NCI-H510A treated with DMSO at 0.1 percent for 48 hours (cell line): Measurements from ENCODE around the gene RPL3.

Experiments used
- DNase-seq: peaks from one replicate; lab custom pipeline; 2025; lab: John Stamatoyannopoulos, UW

RPL3 gene

GRCh38 chr22:39317084-39317774 is 2.2 kb downstream of the RPL3 start:
- DNase-seq: no peak

- DNase-seq: peak; percentile 50
Measured at GRCh38 chr22:39316440-39317083, 2.9 kb downstream of the RPL3 start.

GRCh38 chr22:39315389-39315788 is 4.0 kb downstream of the RPL3 start:
- DNase-seq: no peak

GRCh38 chr22:39314251-39314971 is 5.0 kb downstream of the RPL3 start:
- DNase-seq: no peak

- DNase-seq: no peak
Measured at GRCh38 chr22:39313258-39314001, 6.0 kb downstream of the RPL3 start.

GRCh38 chr22:39312410-39312809 is 7.0 kb downstream of the RPL3 start:
- DNase-seq: no peak

- no peak for DNase-seq
Measured at GRCh38 chr22:39311592-39312400, 7.6 kb downstream of the RPL3 start.

- no peak for DNase-seq
Measured at GRCh38 chr22:39309881-39310714, 9.3 kb downstream of the RPL3 start.

GRCh38 chr22:39309364-39309861 is 10.0 kb downstream of the RPL3 start:
- DNase-seq: no peak

- no peak for DNase-seq
Measured at GRCh38 chr22:39308614-39309363, 10.6 kb downstream of the RPL3 start.

GRCh38 chr22:39306456-39307361 is 12.7 kb downstream of the RPL3 start:
- DNase-seq: no peak

GRCh38 chr22:39303892-39304671 is 15.3 kb downstream of the RPL3 start:
- DNase-seq: no peak

GRCh38 chr22:39303358-39303757 is 16.1 kb downstream of the RPL3 start:
- no peak for DNase-seq

GRCh38 chr22:39302431-39302960 is 16.9 kb downstream of the RPL3 start:
- DNase-seq: no peak

GRCh38 chr22:39301926-39302325 is 17.5 kb downstream of the RPL3 start:
- DNase-seq: no peak

GRCh38 chr22:39301108-39301507 is 18.3 kb downstream of the RPL3 start:
- DNase-seq: no peak

GRCh38 chr22:39300186-39300830 is 19.1 kb downstream of the RPL3 start:
- no peak for DNase-seq
